ENCODE data around the gene PRDM16. TPM values are rescaled to one million over a fixed set of nuclear protein-coding genes. Genes with fewer than 3 reads are reported as not detected.
"Not testable (repeated sequence)": the region's sequence is repeated elsewhere in the genome, so short reads cannot be mapped to it uniquely, and the experiment has no call there.

PRDM16 gene
- total RNA-seq, 1 donor from 2014 or later, result 5.6 TPM

DNA sequence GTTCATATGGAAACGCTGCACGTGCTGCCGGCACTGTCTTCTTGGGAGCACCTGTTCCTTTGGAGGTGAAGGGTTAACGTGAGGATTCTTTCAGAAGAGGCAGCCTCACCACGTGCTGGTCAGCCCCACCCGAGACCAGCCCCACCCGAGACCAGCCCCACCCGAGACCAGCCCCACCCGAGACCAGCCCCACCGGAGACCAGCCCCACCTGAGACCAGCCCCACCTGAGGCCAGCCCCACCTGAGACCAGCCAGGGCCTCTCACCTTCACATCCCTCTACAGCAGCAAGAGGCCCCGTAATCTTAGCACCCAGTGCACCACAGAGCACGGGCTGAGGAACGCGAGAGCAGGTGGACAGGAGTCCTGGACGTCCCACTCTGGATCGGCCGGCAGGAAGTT is 18.0 kb downstream of the PRDM16 start:
- Histone ChIP-seq H3K4me3 (ENCODE audit: low read depth, low read length) (no peak overlapping the region), H3K27me3 (ENCODE audit: control insufficient read depth, insufficient read depth, low read length) (peaks cover 2% of the 10 kb centered on the region), H3K36me3 (ENCODE audit: control insufficient read depth, insufficient read depth, low read length) (no peaks in the 10 kb centered on the region)
- no peak for DNase-seq (ENCODE audit: low read depth)
- TF ChIP-seq, protein P1, sequence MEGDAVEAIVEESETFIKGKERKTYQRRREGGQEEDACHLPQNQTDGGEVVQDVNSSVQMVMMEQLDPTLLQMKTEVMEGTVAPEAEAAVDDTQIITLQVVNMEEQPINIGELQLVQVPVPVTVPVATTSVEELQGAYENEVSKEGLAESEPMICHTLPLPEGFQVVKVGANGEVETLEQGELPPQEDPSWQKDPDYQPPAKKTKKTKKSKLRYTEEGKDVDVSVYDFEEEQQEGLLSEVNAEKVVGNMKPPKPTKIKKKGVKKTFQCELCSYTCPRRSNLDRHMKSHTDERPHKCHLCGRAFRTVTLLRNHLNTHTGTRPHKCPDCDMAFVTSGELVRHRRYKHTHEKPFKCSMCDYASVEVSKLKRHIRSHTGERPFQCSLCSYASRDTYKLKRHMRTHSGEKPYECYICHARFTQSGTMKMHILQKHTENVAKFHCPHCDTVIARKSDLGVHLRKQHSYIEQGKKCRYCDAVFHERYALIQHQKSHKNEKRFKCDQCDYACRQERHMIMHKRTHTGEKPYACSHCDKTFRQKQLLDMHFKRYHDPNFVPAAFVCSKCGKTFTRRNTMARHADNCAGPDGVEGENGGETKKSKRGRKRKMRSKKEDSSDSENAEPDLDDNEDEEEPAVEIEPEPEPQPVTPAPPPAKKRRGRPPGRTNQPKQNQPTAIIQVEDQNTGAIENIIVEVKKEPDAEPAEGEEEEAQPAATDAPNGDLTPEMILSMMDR (IDR thresholded peaks at IDR 0.05; ENCODE audit: insufficient read depth, low read length, poor library complexity, severe bottlenecking), result no peak

DNA sequence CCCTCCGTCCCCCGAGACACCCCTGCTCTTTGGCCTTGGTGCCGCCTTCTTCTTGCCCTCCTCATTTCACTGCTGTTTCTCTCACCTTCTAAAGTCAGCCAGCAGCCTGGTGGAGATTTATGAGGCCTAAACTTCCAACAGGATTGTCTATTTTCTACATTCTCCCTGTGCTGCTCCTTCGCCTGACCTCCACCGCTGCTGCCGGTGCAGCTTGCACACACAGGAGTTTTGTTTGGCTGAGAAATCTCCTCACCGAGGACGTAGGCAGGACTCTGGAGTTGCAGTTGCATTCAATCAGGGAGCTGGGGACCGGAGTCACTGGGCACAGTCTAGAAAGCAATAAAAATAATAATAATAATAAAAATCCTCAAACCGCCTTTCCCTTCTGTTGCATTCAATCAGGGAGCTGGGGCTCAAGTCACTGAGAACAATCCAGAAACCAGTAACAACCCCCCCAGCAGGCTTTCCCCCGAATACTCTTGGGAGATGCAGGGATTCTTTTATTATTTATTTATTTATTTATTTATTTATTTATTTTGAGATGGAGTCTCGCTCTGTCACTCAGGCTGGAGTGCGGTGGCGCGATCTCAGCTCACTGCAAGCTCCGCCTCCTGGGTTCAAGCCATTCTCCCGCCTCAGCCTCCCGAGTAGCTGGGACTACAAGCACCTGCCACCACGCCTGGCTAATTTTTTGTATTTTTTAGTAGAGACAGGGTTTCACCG is 19.1 kb downstream of the PRDM16 start:
- not testable (repeated sequence) for H3K4me3 ChIP-seq (ENCODE audit: low read depth, low read length); H3K36me3 ChIP-seq (ENCODE audit: control insufficient read depth, insufficient read depth, low read length); H3K27me3 ChIP-seq (ENCODE audit: control insufficient read depth, insufficient read depth, low read length); DNase-seq (ENCODE audit: low read depth)

DNA sequence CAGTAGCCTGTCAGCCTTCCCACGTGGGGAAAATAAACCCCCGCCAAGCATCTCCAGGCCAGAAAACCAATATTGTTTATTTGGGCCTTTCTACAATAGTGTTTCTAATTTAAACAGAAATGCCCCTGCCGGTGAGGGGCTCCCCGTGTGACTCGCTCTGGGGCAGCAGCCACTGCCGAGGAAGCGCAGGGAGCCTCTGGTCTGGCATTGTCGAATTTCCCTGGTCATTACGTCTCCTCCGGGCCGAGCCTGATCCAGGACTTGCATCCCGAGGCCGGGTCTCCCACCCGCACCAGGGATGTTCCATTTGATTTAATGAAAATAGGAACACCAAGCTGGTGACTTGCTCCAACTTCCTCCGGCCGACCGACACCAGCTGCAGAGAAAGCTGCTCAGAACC is 20.5 kb downstream of the PRDM16 start:
- TF ChIP-seq, protein P1 (IDR thresholded peaks at IDR 0.05; ENCODE audit: insufficient read depth, low read length, poor library complexity, severe bottlenecking), result no peak
- Histone ChIP-seq H3K4me3 (ENCODE audit: low read depth, low read length) (no peak overlapping the region), H3K27me3 (ENCODE audit: control insufficient read depth, insufficient read depth, low read length) (peaks cover 4% of the 10 kb centered on the region), H3K36me3 (ENCODE audit: control insufficient read depth, insufficient read depth, low read length) (no peaks in the 10 kb centered on the region)
- no peak for DNase-seq (ENCODE audit: low read depth)

DNA sequence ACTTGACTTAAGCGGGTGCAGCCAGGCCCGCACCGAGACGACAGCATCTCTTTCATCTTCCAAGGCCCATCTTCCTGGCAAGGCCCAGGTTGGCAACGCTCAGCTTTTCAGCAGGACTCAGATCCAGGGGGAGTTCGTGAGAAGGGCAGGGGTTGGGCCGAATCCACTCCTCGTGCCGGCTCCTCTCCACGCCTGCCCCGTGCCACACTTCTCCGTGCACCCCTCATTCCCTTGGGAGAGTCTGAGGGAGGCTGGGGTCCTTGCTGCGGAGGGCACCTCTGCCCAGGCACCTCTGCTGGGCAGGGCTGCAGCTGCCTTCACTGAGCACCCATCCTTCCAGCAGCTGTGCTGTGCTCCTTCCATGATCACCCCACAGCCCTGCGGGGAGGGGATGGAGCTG is 22.3 kb downstream of the PRDM16 start:
- Histone ChIP-seq H3K27me3 (ENCODE audit: control insufficient read depth, insufficient read depth, low read length) (peaks cover 2% of the 10 kb centered on the region), H3K4me3 (ENCODE audit: low read depth, low read length) (no peak overlapping the region), H3K36me3 (ENCODE audit: control insufficient read depth, insufficient read depth, low read length) (no peaks in the 10 kb centered on the region)
- TF ChIP-seq, protein P1 (IDR thresholded peaks at IDR 0.05; ENCODE audit: insufficient read depth, low read length, poor library complexity, severe bottlenecking), result no peak
- DNase-seq (ENCODE audit: low read depth), result no peak

DNA sequence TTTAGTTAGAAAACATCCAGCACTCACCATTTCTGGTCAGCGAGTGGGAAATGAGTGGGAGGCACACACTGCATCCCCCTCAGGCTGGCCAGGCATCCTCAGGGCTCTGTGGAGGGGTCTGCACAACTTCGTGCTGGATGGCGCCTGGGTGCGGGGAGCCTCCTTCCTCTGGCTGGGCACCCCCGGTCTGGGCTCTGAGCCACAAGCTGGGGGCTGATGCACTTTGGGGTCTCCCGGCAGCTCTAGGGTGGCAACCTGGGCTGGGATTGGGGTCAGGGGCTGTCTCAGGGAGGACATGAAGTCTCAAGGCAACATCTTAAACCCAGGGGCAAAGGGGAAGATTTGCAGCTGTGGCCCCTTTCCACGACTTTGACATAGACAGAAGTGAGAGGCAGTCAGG is 23.5 kb downstream of the PRDM16 start:
- no peak overlapping the region for H3K4me3 ChIP-seq (ENCODE audit: low read depth, low read length)
- TF ChIP-seq, protein P1 (IDR thresholded peaks at IDR 0.05; ENCODE audit: insufficient read depth, low read length, poor library complexity, severe bottlenecking), result no peak
- no peaks in the 10 kb centered on the region for H3K36me3 ChIP-seq (ENCODE audit: control insufficient read depth, insufficient read depth, low read length)
- DNase-seq (ENCODE audit: low read depth), result no peak
- H3K27me3 ChIP-seq (ENCODE audit: control insufficient read depth, insufficient read depth, low read length), result peaks cover 2% of the 10 kb centered on the region

DNA sequence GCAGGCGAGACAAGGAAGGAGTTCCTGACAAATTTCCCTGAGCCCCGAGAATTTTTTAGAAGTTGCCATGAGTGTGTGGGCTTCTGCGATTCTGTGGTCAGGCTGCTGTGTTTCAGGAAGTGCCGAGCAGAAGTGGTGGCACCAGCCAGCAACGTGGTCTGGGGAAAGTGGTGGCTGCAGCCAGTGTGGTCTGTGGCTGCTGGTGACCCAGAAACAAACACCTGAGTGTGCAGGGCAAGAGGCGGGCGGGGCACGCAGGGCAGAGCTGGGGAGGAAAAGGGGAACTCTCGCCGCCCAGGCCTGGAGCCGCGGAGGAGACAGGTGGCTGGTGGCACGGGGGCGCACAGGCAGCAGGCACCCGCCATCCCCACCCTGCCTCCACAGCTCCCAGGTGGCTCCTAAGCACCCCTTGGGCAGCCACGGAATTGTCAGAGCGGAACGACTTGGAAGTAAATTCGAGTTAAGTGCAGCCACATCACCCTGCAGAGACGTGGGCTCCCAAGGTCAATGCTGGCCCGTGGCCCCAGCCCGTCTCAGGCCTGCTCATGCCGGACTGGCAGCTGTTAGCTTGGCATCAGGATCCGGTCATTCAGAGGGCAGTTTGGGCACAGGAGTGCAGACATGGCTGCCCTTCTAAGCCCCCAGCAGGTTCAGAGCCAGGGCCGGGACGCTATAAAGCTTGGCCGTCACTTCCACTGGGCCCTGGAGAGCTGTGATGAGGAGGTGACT is 25.1 kb downstream of the PRDM16 start:
- Histone ChIP-seq H3K27me3 (ENCODE audit: control insufficient read depth, insufficient read depth, low read length) (peaks cover 2% of the 10 kb centered on the region), H3K4me3 (ENCODE audit: low read depth, low read length) (no peak overlapping the region), H3K36me3 (ENCODE audit: control insufficient read depth, insufficient read depth, low read length) (no peaks in the 10 kb centered on the region)
- DNase-seq (ENCODE audit: low read depth), result no peak
- TF ChIP-seq, protein P1 (IDR thresholded peaks at IDR 0.05; ENCODE audit: insufficient read depth, low read length, poor library complexity, severe bottlenecking), result no peak

Measured in kidney epithelial cell (primary cell).